Measurements from ENCODE around the gene RPS8.
"Not testable (repeated sequence)": the region's sequence is repeated elsewhere in the genome, so short reads cannot be mapped to it uniquely, and the experiment has no call there.

RPS8 gene

DNA sequence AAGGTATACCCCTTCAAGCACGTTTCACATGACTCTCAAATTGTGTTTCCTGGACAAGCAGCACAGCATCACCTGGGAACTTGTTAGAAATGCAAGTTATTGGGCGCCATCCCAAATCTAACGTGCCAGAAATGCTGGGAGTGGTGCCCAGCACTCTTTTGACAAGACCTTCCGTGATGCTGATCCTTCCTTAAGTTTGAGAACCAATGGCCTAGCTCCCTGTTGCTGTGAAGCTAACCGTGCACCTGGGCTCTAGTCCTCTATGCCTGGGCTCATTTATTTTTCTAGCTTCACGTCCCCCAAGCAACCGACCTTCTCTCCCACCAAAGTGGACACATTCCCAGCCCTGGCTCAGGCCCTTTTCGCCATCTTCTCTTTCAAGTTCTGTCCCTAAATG lies 8.4 kb downstream of the RPS8 start:
- DNase-seq, result no peak

DNA sequence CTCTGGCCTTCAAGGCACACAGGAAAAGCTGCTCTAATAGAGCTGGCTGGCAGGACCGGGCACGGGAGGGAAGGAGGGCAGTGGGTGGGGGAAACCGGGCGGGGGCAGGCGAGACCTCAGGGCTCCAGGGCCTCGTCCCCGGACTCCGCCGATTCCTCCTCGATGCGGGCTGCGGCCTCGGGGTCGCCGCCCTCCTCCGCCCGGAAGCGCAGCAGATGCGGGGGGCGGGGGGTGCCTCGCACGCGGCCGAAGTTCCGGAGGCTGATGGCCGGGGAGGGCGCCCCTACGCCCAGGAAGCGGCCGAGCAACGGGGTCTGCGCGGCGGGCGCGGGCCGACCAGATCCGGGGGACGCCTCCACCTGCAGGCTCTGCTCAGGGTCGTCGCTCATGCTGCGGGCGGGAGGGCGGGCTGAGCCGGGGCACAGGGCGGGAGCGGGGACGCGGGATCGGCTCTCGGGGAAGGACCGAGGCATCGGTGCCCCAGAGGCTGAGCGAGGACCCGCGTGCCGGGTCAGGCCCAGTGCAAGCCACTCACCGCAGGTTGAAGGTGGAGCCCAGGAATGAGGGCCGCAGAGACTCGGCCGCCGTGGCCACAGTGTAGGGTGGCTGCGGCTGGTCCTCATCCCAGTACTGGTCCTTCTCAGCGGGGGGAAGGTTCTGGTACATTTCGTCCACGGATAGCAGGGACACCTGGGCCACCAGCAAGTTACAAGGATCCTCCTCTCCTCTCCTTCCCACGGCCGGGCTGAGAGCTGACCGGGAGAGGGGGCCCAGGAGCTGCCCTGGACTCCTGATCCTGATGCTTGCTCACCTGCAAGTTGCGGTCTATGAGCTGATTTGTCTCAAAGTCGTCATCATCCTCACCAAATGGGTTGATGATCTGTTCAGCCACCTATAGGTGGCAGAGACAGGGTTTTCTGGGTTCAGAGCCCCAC lies 9.0 kb downstream of the RPS8 start:
- peak in 1 of 4 experiments; percentile 33 for DNase-seq

DNA sequence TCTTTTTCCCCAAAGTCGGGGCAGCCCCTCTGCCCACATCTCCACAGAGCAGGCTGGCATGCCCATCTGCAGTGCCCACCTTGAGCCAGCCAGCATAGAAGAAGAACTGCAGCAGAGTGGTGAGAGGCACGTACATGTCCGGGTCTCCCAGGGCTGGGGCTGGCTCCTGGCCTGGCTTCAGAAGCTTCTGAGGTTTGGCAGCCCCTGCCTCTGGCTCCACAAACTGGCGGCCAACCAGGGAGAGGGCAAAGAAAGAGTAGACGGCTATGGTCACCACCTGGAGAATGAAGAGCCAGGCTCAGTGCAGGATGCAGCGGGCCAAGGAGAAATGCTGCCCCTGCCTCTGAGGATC lies 9.7 kb downstream of the RPS8 start:
- no peak for DNase-seq

DNA sequence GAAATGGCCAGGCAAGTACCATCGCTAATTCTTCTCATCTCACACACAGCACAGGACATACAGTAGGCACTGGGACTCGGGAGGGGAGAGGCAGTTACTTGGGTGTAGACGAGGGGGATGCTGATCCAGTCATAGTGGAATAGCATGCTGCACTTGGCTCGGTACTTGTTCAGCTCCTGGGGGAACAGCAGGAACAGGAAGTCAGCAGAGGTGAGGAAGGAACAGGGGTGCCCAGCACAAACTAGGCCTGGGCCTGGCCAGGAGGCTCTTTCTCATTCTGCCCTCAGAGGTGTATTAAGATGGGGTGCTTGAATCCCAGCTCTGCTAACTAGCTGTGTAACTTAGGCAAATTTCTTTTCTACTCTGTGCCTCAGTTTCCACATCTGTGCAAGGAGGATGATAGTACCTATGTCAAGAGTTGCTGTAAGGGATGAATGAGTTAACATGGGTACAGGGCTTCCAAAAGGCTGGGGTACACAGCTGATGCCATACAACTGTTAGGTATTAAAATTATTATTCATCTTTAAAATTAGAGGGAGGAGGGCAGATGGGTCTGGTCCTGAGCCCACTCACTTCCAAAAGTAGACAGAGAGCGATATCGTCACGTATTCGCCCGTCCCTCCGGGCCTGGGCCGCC lies 10.3 kb downstream of the RPS8 start:
- DNase-seq, result no peak

DNA sequence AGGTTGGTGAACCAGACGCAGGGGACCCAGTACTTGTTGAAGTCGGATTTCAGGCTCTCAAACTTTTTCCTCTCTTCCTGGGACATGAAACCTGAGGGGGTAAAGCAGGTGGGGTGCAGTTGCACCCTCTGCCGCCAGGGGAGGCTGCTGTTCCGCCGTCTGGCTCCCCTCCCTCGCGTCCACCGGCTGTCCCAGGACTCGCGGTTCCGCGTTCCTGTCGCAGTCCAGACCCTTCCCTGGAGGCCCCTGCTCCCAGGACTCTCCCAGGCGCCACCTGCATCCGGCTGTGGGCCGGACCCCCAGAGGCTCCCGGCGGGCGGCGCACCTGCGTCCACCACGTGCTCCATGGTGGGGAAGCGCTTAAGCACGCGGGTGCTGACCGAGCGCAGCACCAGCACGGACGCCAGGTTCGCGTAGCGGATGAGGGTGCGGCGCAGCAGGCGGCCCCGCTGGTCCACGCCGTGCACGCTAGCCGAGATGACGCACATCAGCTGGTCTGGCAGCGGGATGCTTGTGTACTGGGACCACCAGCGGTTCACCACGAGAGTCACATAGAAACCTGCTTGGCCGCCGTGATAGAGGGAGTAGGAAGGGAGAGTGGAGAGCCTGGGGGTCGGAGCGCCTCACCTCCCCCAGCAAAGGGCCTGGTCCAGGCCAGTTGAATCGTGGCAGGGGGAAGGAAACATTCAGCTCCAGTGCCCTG lies 10.9 kb downstream of the RPS8 start:
- DNase-seq, result peak; percentile 54 to 73 (median 61)

DNA sequence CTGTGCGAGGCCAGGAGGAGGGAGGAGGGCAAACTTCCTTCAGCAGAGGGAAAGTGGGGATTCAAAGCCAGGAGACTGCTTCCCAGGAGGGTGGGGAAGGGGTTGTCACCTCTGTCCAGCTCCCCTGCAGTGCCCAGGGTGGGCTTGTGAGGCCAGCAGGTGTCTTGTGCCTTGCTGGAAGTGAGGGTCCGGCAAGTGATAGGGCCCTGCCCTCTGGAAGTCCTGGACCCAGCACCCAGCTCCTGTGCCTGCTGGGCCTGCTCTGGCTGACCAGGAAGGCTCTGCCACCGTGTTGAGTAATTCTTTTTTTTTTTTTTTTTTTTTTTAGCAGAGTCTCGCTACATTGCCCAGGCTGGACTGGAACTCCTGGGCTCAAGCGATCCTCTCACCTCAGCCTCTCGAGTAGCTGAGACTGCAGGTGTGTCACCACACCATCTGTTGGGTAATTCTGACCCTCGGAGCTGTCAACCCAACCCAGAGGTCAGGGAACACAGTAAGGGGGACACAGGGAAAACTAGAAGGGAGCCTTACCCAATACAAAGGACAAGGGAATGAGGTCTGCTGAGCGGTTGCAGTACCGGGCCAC lies 11.6 kb downstream of the RPS8 start:
- DNase-seq, result no peak

DNA sequence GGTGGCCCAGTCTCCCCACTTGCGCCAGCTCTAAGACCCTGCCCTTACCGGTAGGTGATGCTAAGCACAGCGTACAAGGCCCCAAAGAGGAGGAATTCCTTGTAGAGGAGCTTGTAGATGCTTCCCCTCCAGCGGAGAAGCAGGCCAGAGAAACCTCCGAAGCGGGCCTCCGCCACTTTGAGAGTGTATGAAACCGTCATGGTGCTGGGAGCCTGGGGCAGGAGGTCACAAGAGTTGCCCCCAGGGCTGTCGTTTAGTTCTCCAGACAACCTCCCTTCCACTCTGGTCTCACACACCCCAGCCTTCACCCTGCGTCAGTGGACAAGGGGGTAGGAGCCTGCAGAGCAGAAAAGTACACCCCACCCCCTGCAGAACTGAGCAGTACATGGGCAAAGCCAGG lies 12.2 kb downstream of the RPS8 start:
- no peak for DNase-seq

DNA sequence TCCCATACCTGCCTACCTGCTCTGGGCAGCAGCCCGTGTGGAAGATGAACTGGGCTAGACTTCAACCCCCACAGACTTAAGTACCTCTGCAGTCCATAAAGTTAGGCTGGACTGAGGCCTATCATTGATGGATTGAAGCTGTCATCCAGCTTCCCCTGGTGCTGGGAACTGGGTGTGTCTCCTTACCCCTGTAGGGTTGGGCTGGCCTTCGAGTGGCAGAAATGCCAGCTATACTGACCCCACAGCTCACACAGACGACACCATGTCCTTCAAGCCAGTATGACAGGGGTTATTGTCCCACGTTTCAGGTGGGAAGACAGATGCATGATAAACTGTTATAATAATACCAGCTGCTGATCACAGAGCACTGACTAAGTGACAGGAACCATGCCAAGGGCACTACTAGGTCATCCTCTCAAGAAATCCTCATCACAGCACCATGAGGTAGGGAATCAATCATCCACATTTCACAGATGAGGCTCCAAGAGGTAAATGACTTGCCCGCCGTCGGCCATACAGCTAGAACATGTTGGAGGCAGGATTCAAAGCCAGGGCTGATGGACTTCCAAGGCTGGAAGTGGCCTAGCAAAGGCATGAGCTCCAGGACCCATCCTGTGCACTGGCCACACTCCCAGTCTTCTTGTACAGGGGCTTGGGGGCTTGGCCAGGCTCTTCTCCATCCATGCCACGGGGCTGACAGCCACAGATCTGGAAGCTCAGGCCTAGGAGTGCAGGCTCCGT lies 12.9 kb downstream of the RPS8 start, which contains the start of gene BEST4:
TSS of gene BEST4 (minus strand) at position 51 of the 741 bp plus-strand sequence. CDS start 465 bp downstream, outside the sequence.
- no peak for DNase-seq

DNA sequence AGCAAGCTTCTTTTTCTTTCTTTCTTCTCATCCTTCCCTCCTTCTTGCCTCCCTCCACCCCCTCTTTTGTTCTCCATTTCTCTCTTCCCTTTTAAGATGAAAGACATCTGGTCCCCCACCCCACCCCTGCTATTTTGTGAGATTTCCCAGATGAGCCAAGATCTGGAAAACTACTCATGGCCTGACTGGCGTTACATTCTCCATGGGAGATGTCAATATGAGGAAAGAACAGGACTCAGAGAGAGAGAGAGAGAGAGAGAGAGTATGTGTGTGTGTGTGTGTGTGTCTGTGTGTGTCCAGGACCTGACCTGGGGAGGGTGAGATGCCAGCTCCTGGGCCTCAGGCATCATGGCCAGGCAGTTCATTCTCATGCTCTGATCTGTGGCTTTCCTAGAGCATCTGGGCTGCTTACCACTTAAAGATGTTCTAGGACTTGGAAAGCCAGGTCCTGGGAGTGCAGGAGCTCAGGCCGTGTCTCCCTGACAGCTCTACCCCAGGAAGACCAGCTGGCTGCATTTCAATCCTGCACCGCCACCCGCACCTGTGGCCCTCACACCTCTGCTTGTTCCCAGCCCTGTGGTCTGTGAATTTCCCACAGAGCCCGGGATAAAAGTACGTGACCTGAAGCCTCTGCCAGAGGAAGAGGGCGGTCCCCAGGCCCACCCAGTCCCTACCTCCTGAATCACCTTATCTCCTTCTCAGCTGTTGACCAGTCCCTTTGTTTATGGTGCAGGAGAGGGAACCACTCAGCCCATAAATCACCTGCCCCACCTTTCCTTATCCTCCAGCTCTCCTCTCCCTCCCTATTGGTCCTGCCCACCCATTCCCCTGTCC lies 15.8 kb downstream of the RPS8 start:
- DNase-seq, result no peak

DNA sequence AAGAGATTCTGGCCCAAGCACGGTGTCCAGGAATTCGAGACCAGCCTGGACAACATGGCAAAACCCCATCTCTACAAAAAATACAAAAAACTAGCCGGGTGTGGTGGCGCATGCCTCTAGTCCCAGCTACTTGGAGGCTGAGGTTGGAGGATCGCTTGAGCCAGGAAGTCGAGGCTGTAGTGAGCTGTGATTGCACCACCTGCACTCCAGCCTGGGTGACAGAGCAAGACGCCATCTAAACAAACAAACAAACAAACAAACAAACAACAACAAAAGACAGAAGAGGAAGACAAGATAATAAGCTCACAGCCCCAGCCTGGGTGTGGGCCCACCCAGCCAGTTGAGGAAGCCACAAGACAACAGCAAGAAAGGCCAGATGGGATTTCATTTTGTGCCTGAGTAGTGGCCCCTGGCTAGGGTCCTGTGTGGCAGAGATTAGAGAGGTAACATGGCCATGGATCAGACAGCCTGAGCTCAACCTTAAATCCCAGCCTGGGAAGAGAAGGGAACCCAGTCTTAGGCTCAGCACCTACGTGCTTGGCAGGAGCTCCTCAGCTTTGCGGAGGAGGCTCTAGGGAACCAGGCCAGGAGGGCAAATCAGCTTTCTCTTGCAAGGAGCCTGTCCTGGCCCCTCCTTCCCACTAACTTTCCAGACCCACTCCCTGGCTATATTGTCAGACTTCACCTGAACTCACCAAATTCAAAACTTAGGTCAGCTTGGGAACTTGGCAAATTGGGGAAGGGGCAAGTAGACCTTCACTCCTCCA lies 17.6 kb downstream of the RPS8 start:
- no peak for DNase-seq

DNA sequence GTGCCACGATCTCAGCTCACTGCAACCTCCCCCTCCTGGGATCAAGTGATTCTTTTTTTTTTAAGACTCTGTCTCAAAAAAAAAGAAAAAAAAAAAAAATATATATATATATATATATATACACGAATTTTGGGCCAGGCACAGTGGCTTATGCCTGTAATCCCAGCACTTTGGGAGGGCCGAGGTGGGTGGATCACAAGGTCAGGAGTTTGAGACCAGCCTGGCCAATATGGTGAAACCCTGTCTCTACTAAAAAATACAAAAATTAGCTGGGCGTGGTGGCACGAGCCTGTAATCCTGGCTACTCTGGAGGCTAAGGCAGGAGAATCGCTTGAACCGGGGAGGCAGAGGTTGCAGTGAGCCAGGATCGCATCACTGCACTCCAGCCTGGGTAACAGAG lies 22.5 kb downstream of the RPS8 start:
- not testable (repeated sequence) for DNase-seq

DNA sequence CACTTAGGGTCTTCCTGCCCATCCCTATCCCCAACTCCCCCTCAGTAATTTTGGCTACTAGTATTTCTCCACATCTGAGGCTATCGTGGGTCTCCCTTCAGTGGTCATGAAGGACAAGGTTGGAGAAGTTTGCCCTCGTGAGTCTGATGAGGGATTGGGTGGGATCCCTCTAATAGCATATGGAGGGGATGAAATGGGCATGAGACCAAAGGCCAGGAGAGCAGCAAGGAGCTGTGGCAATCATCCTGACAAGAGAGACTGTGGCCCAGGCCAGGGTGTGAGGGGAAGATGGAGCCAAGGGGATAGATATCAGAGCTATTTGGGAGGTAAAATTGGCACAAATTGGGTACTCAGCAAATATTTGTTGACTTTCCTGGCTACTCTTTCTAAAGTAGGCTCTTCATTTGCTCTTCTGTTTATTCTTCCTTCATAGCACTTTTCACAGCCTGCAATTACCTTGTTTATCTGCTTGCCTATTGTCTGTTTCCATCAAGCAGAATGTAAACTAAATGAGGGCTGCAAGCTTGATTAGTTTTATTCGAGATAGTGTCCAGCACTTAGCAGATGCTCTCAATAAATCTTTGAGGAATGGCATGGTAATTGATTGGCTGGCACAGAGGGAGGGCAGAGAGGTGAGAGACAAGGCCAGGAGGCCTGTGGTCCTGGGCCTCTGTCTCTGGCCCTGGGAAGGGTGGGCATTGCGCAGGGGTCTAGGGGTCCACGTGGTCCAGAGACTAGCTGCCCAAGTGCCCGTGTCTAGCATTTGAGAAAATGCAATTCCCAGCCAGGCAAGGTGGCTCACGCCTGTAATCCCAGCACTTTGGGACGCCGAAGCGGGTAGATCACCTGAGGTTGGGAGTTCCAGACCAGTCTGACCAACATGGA lies 23.4 kb downstream of the RPS8 start:
- no peak for DNase-seq

DNA sequence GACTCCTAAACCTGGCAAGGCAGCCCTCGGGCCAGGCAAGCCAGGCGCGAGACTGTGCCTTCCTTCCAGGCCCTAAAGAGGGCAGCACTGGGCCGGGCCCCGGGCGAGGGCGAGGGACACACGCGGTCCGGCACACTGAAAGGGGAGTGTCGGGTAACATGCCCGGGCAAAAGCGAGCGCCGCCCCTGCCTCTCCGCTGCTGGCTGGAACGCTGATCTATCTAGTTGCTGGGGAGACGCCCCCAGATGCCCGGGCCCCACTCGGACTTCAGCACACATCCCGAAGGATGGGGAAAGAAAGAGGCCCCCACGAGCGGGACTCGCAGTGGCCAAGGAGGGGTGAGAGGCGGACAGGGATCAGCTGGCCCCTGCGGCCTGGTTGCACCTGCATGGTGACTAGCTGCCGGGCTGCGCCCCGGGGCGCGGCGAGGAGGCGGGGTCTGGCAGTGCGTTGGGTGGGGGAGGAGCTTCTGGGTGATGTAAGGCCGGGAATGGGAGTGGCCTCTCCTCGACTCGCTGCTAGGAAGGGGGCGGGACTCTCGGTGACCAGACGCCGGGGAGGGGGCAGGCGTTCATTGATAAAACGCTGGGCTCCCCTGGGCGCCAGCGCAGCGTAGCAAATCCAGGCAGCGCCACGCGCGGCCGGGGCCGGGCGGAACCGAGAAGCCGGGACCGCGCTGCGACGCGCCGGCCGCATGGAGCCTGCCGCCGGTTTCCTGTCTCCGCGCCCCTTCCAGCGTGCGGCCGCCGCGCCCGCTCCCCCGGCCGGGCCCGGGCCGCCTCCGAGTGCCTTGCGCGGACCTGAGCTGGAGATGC lies 24.6 kb downstream of the RPS8 start, which contains the start of gene PLK3:
TSS of gene PLK3 (plus strand) at position 608 of the 815 bp plus-strand sequence. CDS start at position 695, 87 bp downstream.
- peak; percentile 95 to 97 (median 96) for DNase-seq

DNA sequence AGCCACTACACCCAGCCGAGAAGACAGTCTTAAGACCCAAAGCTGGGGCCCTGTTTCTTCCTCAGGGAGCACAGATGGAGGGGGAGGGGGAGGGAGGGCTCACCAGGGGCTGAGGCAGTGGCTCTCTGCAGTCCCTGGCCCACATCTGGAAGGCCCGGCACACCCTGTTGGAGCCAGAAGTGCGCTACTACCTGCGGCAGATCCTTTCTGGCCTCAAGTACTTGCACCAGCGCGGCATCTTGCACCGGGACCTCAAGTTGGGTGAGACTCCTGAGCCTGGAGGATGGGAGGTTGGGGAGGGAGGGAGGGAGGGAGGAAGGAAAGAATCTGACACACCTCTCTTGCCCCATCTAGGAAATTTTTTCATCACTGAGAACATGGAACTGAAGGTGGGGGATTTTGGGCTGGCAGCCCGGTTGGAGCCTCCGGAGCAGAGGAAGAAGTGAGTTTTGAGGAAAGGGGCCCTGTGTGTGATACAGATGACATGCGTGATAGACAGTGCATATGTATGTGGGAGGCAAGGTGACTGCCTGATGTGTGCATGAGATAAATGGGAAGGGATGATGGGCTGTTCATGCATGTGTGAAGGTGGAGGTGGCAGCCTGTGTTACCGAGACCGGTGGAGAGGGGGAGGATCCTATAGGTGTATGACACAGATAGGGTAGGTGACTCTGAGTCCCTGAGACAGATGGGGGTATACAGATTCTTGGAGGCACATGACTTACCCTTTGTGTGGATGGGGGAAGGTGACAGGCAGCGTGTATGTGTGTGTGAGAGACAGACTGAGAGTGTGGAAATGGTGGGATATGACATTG lies 26.4 kb downstream of the RPS8 start:
- peak in 1 of 4 experiments; percentile 15 for DNase-seq

DNA sequence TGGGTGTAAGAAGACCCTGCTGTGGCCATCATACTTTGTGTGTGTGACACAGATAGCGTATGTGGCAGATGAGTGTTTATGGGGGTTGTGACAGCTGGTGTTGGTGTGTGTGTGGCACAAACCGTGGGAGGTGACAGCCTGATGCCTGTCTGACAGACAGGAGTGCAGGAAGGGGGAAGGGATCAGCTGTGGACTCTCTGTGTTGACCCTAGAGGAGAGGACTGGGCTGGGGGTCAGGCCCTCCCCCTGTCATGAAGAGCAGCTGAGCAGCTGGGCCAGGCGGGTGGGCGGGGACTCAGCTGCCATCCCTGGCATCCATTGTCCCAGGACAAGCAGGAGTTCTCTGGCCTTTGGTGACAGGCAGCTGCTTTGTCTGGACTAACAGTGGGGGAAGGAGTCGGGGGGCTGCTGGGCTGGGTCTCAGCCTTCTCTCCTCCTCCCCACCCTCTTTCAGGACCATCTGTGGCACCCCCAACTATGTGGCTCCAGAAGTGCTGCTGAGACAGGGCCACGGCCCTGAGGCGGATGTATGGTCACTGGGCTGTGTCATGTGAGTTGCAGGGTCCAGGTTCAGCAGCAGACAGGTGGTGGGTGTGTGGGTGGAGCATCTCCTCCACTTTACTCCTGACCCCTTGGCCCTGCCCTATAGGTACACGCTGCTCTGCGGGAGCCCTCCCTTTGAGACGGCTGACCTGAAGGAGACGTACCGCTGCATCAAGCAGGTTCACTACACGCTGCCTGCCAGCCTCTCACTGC lies 27.1 kb downstream of the RPS8 start:
- DNase-seq, result no peak

DNA sequence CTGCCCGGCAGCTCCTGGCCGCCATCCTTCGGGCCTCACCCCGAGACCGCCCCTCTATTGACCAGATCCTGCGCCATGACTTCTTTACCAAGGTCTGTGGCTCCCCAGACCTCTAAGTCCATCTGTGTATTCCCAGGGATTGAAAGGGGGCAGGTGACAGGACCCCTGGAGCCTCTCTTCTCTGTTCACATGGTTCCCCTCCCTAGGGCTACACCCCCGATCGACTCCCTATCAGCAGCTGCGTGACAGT lies 27.6 kb downstream of the RPS8 start:
- no peak for DNase-seq
